HPDE6-E6E7 (cell line): Measurements from ENCODE around the gene TMC6.
"Not testable (repeated sequence)": the region's sequence is repeated elsewhere in the genome, so short reads cannot be mapped to it uniquely, and the experiment has no call there.

Experiments
- DNase-seq: peaks from one replicate; pipeline ENCODE4 v3.0.0; 2011; ENCODE audit warnings: missing footprints; ENCODE audit errors: extremely low spot score

TMC6 gene

GRCh38 chr17:78111016-78111726, 17.4 kb downstream of the TMC6 start:
- no peak for DNase-seq

GRCh38 chr17:78110363-78111015, 18.1 kb downstream of the TMC6 start:
- DNase-seq: no peak

- DNase-seq: no peak
Measured at GRCh38 chr17:78109489-78109761, 19.1 kb downstream of the TMC6 start.

GRCh38 chr17:78108726-78109488, 19.6 kb downstream of the TMC6 start:
- no peak for DNase-seq

GRCh38 chr17:78107976-78108725, 20.4 kb downstream of the TMC6 start:
- DNase-seq: no peak

GRCh38 chr17:78107457-78107856, 21.1 kb downstream of the TMC6 start:
- no peak for DNase-seq

GRCh38 chr17:78106211-78106610, 22.3 kb downstream of the TMC6 start:
- no peak for DNase-seq

- DNase-seq: no peak
Measured at GRCh38 chr17:78105551-78105950, 23.0 kb downstream of the TMC6 start.

- DNase-seq: no peak
Measured at GRCh38 chr17:78105101-78105500, 23.5 kb downstream of the TMC6 start.

GRCh38 chr17:78104540-78104941, 24.0 kb downstream of the TMC6 start:
- DNase-seq: no peak

GRCh38 chr17:78103311-78103710, 25.2 kb downstream of the TMC6 start:
- DNase-seq: no peak

GRCh38 chr17:78101542-78101941, 27.0 kb downstream of the TMC6 start:
- DNase-seq: no peak

GRCh38 chr17:78101112-78101511, 27.4 kb downstream of the TMC6 start:
- no peak for DNase-seq

- DNase-seq: no peak
Measured at GRCh38 chr17:78096093-78096492, 32.5 kb downstream of the TMC6 start.

- no peak for DNase-seq
Measured at GRCh38 chr17:78095035-78095434, 33.5 kb downstream of the TMC6 start.

GRCh38 chr17:78092794-78093324, 35.7 kb downstream of the TMC6 start:
- peak; percentile 23 for DNase-seq

GRCh38 chr17:78089576-78090281, 38.8 kb downstream of the TMC6 start:
- no peak for DNase-seq

- DNase-seq: no peak
Measured at GRCh38 chr17:78088529-78088928, 40.0 kb downstream of the TMC6 start.

- DNase-seq: no peak
Measured at GRCh38 chr17:78086740-78087139, 41.8 kb downstream of the TMC6 start.

- peak; percentile 37 for DNase-seq
Measured at GRCh38 chr17:78082988-78083387, 45.6 kb downstream of the TMC6 start.

GRCh38 chr17:78082355-78082872, 46.1 kb downstream of the TMC6 start:
- not testable (repeated sequence) for DNase-seq
